Loucy (cell line): Measurements from ENCODE around the gene ATXN2L.

Source experiments
- EZH2phosphoT487 ChIP-seq: fragments of 200-600 bp; IDR thresholded peaks from 2 replicates; pipeline ENCODE4 v1.6.1; 2018; ENCODE audit warnings: antibody characterized with exemption, mild to moderate bottlenecking, moderate library complexity, borderline replicate concordance
- TF ChIP-seq, protein P1 (sequence below): fragments of 200-600 bp; sonication (generic); conservative IDR thresholded peaks from 2 replicates; pipeline ENCODE4 v1.5.1; 2014; ENCODE audit warnings: mild to moderate bottlenecking, antibody characterized with exemption, low read length

DNA sequence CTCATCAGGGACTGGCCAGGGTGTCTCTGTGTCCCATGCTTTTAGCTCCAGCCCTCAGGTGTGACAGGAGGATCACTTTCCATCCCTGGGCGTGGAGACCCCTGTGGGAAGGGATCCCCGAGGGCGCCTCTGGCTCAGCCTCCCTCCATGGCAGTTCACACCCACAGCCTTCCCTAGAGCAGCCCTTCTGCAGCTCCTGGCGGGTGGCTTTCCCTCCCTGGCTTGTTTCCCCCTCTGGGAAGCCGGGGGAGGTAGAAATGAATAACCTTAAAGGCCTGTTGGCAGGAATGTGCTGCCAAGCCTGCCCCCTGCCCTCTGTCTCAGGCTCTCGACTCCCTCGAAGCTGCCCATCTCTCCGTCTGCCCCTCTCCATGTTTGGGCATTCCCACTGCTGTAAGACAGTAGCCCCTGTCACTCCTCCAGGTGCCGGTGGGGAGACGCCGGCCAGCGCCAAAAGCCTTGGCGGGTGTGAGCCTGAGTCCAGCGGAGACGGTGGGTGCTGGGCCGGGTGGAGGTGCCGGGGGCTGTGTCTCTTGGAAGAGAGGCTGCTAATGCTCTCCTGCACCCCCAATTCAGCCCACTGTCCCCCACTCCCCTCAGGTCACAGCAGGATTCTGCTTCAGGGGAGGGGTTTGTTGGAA, 53.3 kb downstream of the ATXN2L start:
- TF ChIP-seq, protein P1, sequence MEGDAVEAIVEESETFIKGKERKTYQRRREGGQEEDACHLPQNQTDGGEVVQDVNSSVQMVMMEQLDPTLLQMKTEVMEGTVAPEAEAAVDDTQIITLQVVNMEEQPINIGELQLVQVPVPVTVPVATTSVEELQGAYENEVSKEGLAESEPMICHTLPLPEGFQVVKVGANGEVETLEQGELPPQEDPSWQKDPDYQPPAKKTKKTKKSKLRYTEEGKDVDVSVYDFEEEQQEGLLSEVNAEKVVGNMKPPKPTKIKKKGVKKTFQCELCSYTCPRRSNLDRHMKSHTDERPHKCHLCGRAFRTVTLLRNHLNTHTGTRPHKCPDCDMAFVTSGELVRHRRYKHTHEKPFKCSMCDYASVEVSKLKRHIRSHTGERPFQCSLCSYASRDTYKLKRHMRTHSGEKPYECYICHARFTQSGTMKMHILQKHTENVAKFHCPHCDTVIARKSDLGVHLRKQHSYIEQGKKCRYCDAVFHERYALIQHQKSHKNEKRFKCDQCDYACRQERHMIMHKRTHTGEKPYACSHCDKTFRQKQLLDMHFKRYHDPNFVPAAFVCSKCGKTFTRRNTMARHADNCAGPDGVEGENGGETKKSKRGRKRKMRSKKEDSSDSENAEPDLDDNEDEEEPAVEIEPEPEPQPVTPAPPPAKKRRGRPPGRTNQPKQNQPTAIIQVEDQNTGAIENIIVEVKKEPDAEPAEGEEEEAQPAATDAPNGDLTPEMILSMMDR = no peak
- TF ChIP-seq EZH2phosphoT487 = no peak
